HG02884 (cell line): ENCODE data around the gene PHRF1.

Source experiments
- ATAC-seq: cut with Tn5 transposase; IDR thresholded peaks from one replicate; pipeline ENCODE4 v1.9.1; 2021; ENCODE audit warnings: mild to moderate bottlenecking, moderate library complexity; ENCODE audit not compliant: unreplicated experiment

The PHRF1 gene

GRCh38 chr11:537622-538430 lies 38.4 kb upstream of the PHRF1 start:
- ATAC-seq: no peak

- no peak for ATAC-seq
Measured at GRCh38 chr11:538431-539051, 37.7 kb upstream of the PHRF1 start.

- no peak for ATAC-seq
Measured at GRCh38 chr11:539971-540481, 36.2 kb upstream of the PHRF1 start.

- no peak for ATAC-seq
Measured at GRCh38 chr11:540583-541432, 35.5 kb upstream of the PHRF1 start.

- ATAC-seq: no peak
Measured at GRCh38 chr11:541433-541885, 34.8 kb upstream of the PHRF1 start.

- no peak for ATAC-seq
Measured at GRCh38 chr11:544817-545166, 31.5 kb upstream of the PHRF1 start.

GRCh38 chr11:545171-545570 lies 31.1 kb upstream of the PHRF1 start:
- no peak for ATAC-seq

- no peak for ATAC-seq
Measured at GRCh38 chr11:548700-549603, 27.3 kb upstream of the PHRF1 start.

- ATAC-seq: no peak
Measured at GRCh38 chr11:550021-550745, 26.1 kb upstream of the PHRF1 start.

- ATAC-seq: no peak
Measured at GRCh38 chr11:550746-551085, 25.6 kb upstream of the PHRF1 start.

GRCh38 chr11:551131-551530 lies 25.1 kb upstream of the PHRF1 start:
- ATAC-seq: no peak

- ATAC-seq: no peak
Measured at GRCh38 chr11:551596-551995, 24.7 kb upstream of the PHRF1 start.

GRCh38 chr11:553083-553987 lies 22.9 kb upstream of the PHRF1 start:
- no peak for ATAC-seq

GRCh38 chr11:553988-554340 lies 22.3 kb upstream of the PHRF1 start:
- ATAC-seq: no peak

- ATAC-seq: peak; percentile 65
Measured at GRCh38 chr11:554428-555226, 21.6 kb upstream of the PHRF1 start.

- no peak for ATAC-seq
Measured at GRCh38 chr11:555227-555779, 21.0 kb upstream of the PHRF1 start.

GRCh38 chr11:555780-556661 lies 20.2 kb upstream of the PHRF1 start:
- ATAC-seq: no peak
